ENCODE measurements around the gene POLR2E. TPM values are rescaled to one million over a fixed set of nuclear protein-coding genes. Genes with fewer than 3 reads are reported as not detected.

Gene POLR2E
- total RNA-seq, 1 experiment from 2014 or later, result 261 TPM

DNA sequence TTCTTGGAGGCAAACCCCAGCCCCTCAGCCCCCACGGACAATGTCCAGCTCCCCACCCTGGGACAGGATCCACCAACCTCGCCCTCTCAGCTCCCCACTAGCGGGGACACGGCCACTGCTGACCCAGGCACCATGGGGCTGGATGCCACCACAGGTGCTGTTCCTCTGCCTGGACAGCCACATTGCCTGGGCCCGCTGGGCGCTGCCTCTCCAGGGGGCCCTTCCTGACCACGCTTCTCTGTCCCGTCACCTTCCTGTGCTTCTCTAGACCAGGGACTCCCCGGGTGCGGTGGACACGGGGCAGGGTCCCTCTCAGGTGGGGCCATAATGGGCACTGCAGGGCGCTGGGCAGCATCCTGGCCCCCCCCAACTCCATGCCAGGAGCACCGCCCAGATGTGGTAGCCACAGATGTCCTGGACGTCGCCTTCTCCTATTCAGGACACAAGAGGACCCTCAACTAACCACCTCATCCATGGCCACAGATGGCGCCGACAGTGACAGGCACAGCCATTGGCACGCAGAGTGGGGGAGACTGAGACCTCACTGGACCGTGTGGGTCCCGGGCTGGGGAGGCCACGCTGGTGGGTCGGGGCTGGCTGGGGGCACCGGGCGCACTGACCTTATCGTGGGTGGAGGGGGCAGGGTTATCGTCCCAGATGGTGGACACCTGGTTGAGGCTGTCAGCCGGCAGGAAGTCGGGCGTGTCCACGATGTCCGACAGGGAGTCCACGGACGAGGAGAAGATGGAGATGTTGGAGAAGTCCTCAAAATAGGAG lies 32.0 kb upstream of the POLR2E start:
- H2AFZ ChIP-seq (ENCODE audit: low read length), result no peak overlapping the region
- Mint-ChIP-seq H3K36me3 (ENCODE audit: insufficient read depth in 1 of 3, low read depth in 3 of 3) (peaks cover 2 to 22% (median 18%) of the 10 kb centered on the region in 3 experiments; a peak in 5 of 7 replicates), H3K27me3 (ENCODE audit: low read depth) (no peaks in the 10 kb centered on the region), H3K4me3 (no peak overlapping the region), H3K4me1 (peaks cover 4 to 7% of the 10 kb centered on the region in 2 experiments; a peak in 3 of 4 replicates), H3K27ac (no peak overlapping the region), H3K9me3 (no peaks in the 10 kb centered on the region; a peak in 1 of 5 replicates)
- no peak overlapping the region for H2BK120ac ChIP-seq (ENCODE audit: low read depth, low read length, poor library complexity, severe bottlenecking)
- H3K27me3 ChIP-seq (ENCODE audit: insufficient read depth, low read length), result no peaks in the 10 kb centered on the region
- no peak overlapping the region for H3K27ac ChIP-seq (ENCODE audit: insufficient read length, low read depth, low read length)
- H3K23me2 ChIP-seq (ENCODE audit: insufficient read length, low read depth, low read length, poor library complexity, severe bottlenecking), result no peaks in the 10 kb centered on the region
- no peak overlapping the region for H3K9ac ChIP-seq (ENCODE audit: extremely low read depth, insufficient read length, low read length)
- H3K23ac ChIP-seq (ENCODE audit: insufficient read length, low read depth, low read length), result no peak overlapping the region
- no CpG with 5 or more reads among the region's 33 CpGs for WGBS (ENCODE audit: extremely low coverage, insufficient read length, low lambda C conversion rate)
- H2BK5ac ChIP-seq (ENCODE audit: insufficient read length, low read length), result peak overlapping the region; percentile 19
- no peaks in the 10 kb centered on the region for H3K4me1 ChIP-seq (ENCODE audit: insufficient read depth, low read length)
- H4K91ac ChIP-seq (ENCODE audit: insufficient read length, low read depth, low read length), result no peak overlapping the region
- H3K4me2 ChIP-seq (ENCODE audit: insufficient read depth, insufficient read length, low read length), result no peak overlapping the region
- H4K20me1 ChIP-seq (ENCODE audit: control insufficient read depth, insufficient read depth, insufficient read length), result no peaks in the 10 kb centered on the region
- H3T11ph ChIP-seq (ENCODE audit: low read length), result no peak overlapping the region
- no peak overlapping the region for H4K5ac ChIP-seq (ENCODE audit: insufficient read length, low read depth, low read length)
- H3K9me3 ChIP-seq (ENCODE audit: control insufficient read depth, low read depth, low read length), result no peaks in the 10 kb centered on the region
- H2BK12ac ChIP-seq (ENCODE audit: insufficient read length, low read depth, low read length), result no peak overlapping the region
- H3K79me1 ChIP-seq (ENCODE audit: insufficient read depth, low read depth, low read length, poor library complexity, severe bottlenecking), result no peaks in the 10 kb centered on the region
- H3K56ac ChIP-seq (ENCODE audit: insufficient read length, low read depth, low read length), result no peak overlapping the region
- no peak overlapping the region for H2BK20ac ChIP-seq (ENCODE audit: low read depth, low read length, poor library complexity, severe bottlenecking)
- no peak overlapping the region for H3K4ac ChIP-seq (ENCODE audit: low read depth, low read length)
- no peak for DNase-seq
- H2BK15ac ChIP-seq (ENCODE audit: low read depth, low read length), result no peak overlapping the region
- H4K8ac ChIP-seq (replicated peaks; ENCODE audit: insufficient read length, low read depth, low read length), result no peak overlapping the region
- H2AK5ac ChIP-seq (ENCODE audit: insufficient read length, low read length), result no peak overlapping the region
- H3K14ac ChIP-seq (ENCODE audit: insufficient read depth, low read length), result no peak overlapping the region
- H3K79me2 ChIP-seq (ENCODE audit: insufficient read depth, low read length), result no peaks in the 10 kb centered on the region; the same call in 1 of the 2 replicates
- TF ChIP-seq, protein P1, sequence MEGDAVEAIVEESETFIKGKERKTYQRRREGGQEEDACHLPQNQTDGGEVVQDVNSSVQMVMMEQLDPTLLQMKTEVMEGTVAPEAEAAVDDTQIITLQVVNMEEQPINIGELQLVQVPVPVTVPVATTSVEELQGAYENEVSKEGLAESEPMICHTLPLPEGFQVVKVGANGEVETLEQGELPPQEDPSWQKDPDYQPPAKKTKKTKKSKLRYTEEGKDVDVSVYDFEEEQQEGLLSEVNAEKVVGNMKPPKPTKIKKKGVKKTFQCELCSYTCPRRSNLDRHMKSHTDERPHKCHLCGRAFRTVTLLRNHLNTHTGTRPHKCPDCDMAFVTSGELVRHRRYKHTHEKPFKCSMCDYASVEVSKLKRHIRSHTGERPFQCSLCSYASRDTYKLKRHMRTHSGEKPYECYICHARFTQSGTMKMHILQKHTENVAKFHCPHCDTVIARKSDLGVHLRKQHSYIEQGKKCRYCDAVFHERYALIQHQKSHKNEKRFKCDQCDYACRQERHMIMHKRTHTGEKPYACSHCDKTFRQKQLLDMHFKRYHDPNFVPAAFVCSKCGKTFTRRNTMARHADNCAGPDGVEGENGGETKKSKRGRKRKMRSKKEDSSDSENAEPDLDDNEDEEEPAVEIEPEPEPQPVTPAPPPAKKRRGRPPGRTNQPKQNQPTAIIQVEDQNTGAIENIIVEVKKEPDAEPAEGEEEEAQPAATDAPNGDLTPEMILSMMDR (conservative IDR thresholded peaks at IDR 0.05), result no peak
- H3K18ac ChIP-seq (ENCODE audit: insufficient read length, low read depth, low read length), result no peak overlapping the region
